ENCODE results near the gene C19orf47. TPM values are rescaled to one million over a fixed set of nuclear protein-coding genes. Genes with fewer than 3 reads are reported as not detected.

Gene C19orf47
- total RNA-seq, 1 donor from 2014 or later = 16.1 TPM

DNA sequence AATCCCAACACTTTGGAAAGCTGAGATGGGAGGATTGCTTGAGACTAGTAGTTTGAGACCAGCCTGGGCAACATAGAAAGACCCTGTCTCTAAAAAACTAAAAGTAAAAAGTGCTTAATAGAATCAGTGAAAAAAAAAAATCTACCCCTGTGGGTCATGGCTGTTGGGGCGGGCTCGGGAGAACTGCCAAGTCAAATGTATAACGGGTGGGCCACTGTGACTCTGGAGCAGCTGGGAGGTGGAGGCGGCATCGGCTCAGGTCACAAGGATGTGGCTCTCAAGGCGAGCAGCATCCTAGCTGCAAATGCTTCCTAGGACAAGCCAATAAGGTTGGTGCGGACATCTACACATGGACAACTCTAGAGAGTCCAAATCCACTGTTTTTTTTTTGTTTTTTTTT, 30.9 kb downstream of the C19orf47 start:
- H3K4me3 ChIP-seq = no peak overlapping the region
- no peaks in the 10 kb centered on the region for H3K9me3 ChIP-seq
- peak; percentile 12 for DNase-seq
- H3K36me3 ChIP-seq = peaks cover 20% of the 10 kb centered on the region
- TF ChIP-seq, protein P1, sequence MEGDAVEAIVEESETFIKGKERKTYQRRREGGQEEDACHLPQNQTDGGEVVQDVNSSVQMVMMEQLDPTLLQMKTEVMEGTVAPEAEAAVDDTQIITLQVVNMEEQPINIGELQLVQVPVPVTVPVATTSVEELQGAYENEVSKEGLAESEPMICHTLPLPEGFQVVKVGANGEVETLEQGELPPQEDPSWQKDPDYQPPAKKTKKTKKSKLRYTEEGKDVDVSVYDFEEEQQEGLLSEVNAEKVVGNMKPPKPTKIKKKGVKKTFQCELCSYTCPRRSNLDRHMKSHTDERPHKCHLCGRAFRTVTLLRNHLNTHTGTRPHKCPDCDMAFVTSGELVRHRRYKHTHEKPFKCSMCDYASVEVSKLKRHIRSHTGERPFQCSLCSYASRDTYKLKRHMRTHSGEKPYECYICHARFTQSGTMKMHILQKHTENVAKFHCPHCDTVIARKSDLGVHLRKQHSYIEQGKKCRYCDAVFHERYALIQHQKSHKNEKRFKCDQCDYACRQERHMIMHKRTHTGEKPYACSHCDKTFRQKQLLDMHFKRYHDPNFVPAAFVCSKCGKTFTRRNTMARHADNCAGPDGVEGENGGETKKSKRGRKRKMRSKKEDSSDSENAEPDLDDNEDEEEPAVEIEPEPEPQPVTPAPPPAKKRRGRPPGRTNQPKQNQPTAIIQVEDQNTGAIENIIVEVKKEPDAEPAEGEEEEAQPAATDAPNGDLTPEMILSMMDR (IDR thresholded peaks at IDR 0.05) = no peak
- H3K27me3 ChIP-seq = no peaks in the 10 kb centered on the region
- H3K4me1 ChIP-seq = no peaks in the 10 kb centered on the region
- ATAC-seq = no peak
- intact Hi-C loops (cut with DNase I) = no loop called here
- H3K27ac ChIP-seq = no peak overlapping the region

DNA sequence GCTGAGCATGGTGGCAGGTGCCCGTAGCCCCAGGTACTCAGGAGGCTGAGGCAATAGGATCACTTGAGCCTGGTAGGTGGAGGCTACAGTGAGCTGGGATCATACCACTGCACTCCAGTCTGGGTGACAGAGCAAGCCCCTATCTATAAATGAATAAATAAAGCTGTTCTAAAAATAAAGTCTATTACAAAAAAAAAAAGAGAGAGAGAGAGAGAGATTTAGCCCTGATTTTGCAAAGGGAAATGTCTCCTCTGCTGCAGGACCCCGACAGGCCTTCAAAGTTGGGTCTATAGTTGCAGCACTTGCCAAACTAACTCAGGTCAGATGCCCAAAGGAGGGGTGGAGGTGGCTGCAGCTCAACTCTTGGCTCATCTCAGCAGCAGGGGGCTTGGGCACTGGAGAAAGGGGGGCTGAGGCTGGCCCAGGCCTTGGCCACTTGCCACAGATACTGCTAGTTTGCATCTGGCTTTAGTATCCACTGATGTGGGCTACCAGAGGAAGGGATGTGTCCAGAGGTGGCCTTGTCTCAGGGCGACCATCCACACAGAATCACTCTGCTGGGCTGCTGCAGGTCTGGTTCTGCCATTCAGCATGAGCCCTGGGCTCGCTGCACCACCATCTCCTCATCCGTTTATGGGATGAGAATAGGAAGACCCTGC, 32.3 kb downstream of the C19orf47 start:
- H3K4me1 ChIP-seq = no peaks in the 10 kb centered on the region
- no peak for ATAC-seq
- TF ChIP-seq, protein P1 (IDR thresholded peaks at IDR 0.05) = no peak
- H3K36me3 ChIP-seq = peaks cover 6% of the 10 kb centered on the region
- no peak overlapping the region for H3K27ac ChIP-seq
- intact Hi-C loops (cut with DNase I) = no loop called here
- no peaks in the 10 kb centered on the region for H3K27me3 ChIP-seq
- DNase-seq = peak; percentile 54
- H3K4me3 ChIP-seq = no peak overlapping the region
- H3K9me3 ChIP-seq = no peaks in the 10 kb centered on the region

DNA sequence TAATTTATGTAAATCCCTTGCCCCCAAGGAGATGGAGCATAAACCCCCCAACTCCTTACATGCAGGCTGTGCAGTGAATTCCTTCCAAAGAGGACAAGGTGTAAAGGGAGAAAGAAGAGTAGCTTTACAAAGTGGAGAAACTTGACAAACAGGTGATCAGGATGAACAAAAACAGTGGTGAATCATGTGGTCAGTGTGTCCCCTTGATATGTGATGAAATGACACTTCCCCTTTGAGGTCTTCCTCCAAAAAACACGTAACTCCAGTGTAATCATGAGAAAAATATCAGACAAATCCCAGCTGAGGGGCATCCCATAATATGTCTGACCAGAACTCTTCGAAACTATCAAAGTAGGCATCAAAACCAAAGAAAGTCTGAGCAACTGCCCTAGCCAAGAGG, 33.5 kb downstream of the C19orf47 start:
- no peak overlapping the region for H3K27ac ChIP-seq
- H3K4me3 ChIP-seq = no peak overlapping the region
- ATAC-seq (no peak), DNase-seq (no peak)
- no peaks in the 10 kb centered on the region for H3K4me1 ChIP-seq
- TF ChIP-seq, protein P1 (IDR thresholded peaks at IDR 0.05) = no peak
- no peaks in the 10 kb centered on the region for H3K27me3 ChIP-seq
- H3K9me3 ChIP-seq = no peaks in the 10 kb centered on the region
- intact Hi-C loops (cut with DNase I) = no loop called here
- H3K36me3 ChIP-seq = no peaks in the 10 kb centered on the region

DNA sequence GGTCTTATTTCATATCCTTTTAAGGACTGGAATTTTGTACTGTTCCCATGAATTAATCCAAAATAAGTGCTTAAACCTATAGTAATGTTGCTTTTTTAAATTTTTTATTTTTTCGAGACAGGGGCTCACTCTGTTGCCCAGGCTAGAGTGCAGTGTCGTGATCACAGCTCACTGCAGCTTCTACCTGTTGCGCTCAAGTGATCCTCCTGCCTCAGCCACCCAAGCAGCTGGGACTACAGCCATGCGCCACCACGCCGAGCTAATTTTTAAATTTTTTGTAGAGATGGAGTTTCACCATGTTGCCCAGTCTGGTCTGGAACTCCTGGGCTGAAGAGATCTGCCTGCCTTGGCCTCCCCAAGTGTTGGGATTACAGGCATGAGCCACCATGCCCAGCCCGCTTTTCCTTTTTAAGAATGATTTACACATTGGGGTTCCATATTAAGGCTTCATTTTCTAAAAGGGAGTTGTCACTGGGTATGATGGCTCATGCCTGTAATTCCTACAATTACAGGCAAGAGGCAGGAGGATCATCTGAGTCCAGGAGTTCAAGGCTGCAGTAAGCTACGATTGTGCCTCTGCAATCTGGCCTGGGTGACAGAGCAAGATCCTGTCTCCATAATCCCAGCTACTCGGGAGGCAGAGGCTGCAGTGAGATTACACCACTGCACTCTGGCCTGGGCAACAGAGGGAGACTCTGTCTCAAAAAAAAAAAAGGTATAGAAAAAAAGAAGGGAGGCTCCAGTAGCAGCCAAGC, 34.8 kb downstream of the C19orf47 start:
- Histone ChIP-seq H3K4me3 (no peak overlapping the region), H3K36me3 (no peaks in the 10 kb centered on the region), H3K9me3 (no peaks in the 10 kb centered on the region), H3K27ac (no peak overlapping the region), H3K4me1 (no peaks in the 10 kb centered on the region), H3K27me3 (no peaks in the 10 kb centered on the region)
- TF ChIP-seq, protein P1 (IDR thresholded peaks at IDR 0.05) = no peak
- intact Hi-C loops (cut with DNase I) = no loop called here
- ATAC-seq (no peak), DNase-seq (no peak)

DNA sequence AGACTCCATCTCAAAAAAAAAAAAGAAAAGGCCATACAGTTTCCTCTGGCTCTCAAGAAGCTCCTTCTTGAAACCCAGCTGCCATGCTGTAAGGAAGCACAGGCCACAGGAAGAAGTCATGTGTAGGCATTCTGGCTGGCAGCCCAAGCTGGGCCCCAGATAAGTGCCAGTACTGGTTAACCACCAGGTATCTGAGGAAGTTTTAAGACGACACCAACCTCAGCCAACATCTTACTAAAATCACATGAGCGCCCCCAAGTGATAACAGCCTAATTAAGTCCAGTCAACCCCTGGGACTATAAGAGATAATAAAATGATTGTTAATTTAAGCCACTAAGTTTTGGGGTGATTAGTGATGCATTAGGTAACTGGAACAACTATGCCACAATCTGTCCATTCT, 35.7 kb downstream of the C19orf47 start:
- Histone ChIP-seq H3K36me3 (no peaks in the 10 kb centered on the region), H3K27me3 (no peaks in the 10 kb centered on the region), H3K4me1 (no peaks in the 10 kb centered on the region), H3K4me3 (no peak overlapping the region), H3K27ac (no peak overlapping the region), H3K9me3 (no peaks in the 10 kb centered on the region)
- TF ChIP-seq, protein P1 (IDR thresholded peaks at IDR 0.05) = no peak
- intact Hi-C loops (cut with DNase I) = no loop called here
- no peak for DNase-seq
- ATAC-seq = no peak

All from upper lobe of right lung (tissue), 1 donor.